PC-9 (cell line): ENCODE data around the gene GORAB.

Source experiments
- EZH2 ChIP-seq: fragments of 200-600 bp; sonication (generic); IDR thresholded peaks from 2 replicates; pipeline ENCODE4 v1.8.0; 2017; ENCODE audit warnings: antibody characterized with exemption, low read depth
- TF ChIP-seq, protein P1 (sequence below): fragments of 200-600 bp; sonication (generic); conservative IDR thresholded peaks from 2 replicates; pipeline ENCODE4 v1.6.1; 2017; ENCODE audit warnings: mixed run types, antibody characterized with exemption, mild to moderate bottlenecking, moderate library complexity

DNA sequence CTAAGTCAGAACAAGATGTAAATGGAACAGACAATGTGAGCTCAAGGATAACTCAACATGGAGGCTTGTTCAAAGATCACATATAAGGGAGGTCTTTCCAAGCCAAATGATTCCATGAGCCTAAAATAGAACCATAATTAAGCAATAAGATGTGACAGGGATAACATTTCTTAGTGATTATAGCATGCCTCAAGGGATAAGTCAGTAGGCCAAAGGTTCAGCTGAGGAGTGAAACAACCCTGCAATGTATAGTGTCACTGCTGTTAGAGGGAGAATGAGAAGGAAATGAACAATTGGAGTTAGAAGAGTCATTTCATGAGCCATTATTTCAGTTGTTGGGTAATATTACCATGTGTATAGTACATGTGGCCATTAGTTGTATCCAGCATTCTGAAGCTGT, 25.0 kb downstream of the GORAB start:
- TF ChIP-seq, protein P1, sequence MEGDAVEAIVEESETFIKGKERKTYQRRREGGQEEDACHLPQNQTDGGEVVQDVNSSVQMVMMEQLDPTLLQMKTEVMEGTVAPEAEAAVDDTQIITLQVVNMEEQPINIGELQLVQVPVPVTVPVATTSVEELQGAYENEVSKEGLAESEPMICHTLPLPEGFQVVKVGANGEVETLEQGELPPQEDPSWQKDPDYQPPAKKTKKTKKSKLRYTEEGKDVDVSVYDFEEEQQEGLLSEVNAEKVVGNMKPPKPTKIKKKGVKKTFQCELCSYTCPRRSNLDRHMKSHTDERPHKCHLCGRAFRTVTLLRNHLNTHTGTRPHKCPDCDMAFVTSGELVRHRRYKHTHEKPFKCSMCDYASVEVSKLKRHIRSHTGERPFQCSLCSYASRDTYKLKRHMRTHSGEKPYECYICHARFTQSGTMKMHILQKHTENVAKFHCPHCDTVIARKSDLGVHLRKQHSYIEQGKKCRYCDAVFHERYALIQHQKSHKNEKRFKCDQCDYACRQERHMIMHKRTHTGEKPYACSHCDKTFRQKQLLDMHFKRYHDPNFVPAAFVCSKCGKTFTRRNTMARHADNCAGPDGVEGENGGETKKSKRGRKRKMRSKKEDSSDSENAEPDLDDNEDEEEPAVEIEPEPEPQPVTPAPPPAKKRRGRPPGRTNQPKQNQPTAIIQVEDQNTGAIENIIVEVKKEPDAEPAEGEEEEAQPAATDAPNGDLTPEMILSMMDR, result no peak
- no peak for TF ChIP-seq EZH2
